OCI-M2 (cell line): Measurements from ENCODE around the gene TFPI.
"Not testable (repeated sequence)": the region's sequence is repeated elsewhere in the genome, so short reads cannot be mapped to it uniquely, and the experiment has no call there.

ENCODE experiments used
- DNase-seq: peaks from one replicate; lab custom pipeline; 2025; ENCODE audit not compliant: unreplicated experiment; lab: John Stamatoyannopoulos, UW

Gene TFPI

GRCh38 chr2:187554011-187554703, at the start of gene TFPI:
TFPI (minus strand) TSS chr2:187554435; CDS start chr2:187503768, 50,667 bp downstream.
- DNase-seq, result no peak

- DNase-seq, result no peak
Observed at GRCh38 chr2:187594801-187595200, 40.6 kb upstream of the TFPI start.

GRCh38 chr2:187593697-187594096, 39.5 kb upstream of the TFPI start:
- DNase-seq, result no peak

GRCh38 chr2:187593098-187593497, 38.9 kb upstream of the TFPI start:
- DNase-seq, result no peak

GRCh38 chr2:187590175-187590574, 35.9 kb upstream of the TFPI start:
- DNase-seq, result no peak

- no peak for DNase-seq
Observed at GRCh38 chr2:187586011-187586641, 31.9 kb upstream of the TFPI start.

- no peak for DNase-seq
Observed at GRCh38 chr2:187581125-187581896, 27.1 kb upstream of the TFPI start.

- DNase-seq, result peak; percentile 16
Observed at GRCh38 chr2:187580462-187581124, 26.4 kb upstream of the TFPI start.

GRCh38 chr2:187577310-187577709, 23.1 kb upstream of the TFPI start:
- DNase-seq, result no peak

GRCh38 chr2:187576906-187577305, 22.7 kb upstream of the TFPI start:
- no peak for DNase-seq

- no peak for DNase-seq
Observed at GRCh38 chr2:187575751-187576067, 21.5 kb upstream of the TFPI start.

- no peak for DNase-seq
Observed at GRCh38 chr2:187574969-187575750, 20.9 kb upstream of the TFPI start.

GRCh38 chr2:187573722-187574121, 19.5 kb upstream of the TFPI start:
- no peak for DNase-seq

- not testable (repeated sequence) for DNase-seq
Observed at GRCh38 chr2:187571996-187572395, 17.8 kb upstream of the TFPI start.

- DNase-seq, result no peak
Observed at GRCh38 chr2:187569571-187569970, 15.3 kb upstream of the TFPI start.

GRCh38 chr2:187569042-187569441, 14.8 kb upstream of the TFPI start:
- no peak for DNase-seq

GRCh38 chr2:187567126-187567525, 12.9 kb upstream of the TFPI start:
- DNase-seq, result no peak

- no peak for DNase-seq
Observed at GRCh38 chr2:187566712-187567111, 12.5 kb upstream of the TFPI start.

GRCh38 chr2:187566266-187566665, 12.0 kb upstream of the TFPI start:
- no peak for DNase-seq

GRCh38 chr2:187565618-187566017, 11.4 kb upstream of the TFPI start:
- DNase-seq, result not testable (repeated sequence)

- DNase-seq, result not testable (repeated sequence)
Observed at GRCh38 chr2:187556493-187556892, 2.3 kb upstream of the TFPI start.
